Measurements from ENCODE around the gene DNAH3.

GRCh38 chr16:21078563-21078962 is 72.1 kb downstream of the DNAH3 start:
- no peak for TF ChIP-seq EP300 (IDR thresholded peaks at IDR 0.05)
- no peak for TF ChIP-seq POLR2A (IDR thresholded peaks at IDR 0.05)
- no peak for TF ChIP-seq CTCF (IDR thresholded peaks at IDR 0.05)
- no peak for TF ChIP-seq POLR2AphosphoS5 (IDR thresholded peaks at IDR 0.05)
